ENCODE results near the gene KRTAP10-8. TPM values are rescaled to one million over a fixed set of nuclear protein-coding genes. Genes with fewer than 3 reads are reported as not detected.

KRTAP10-8 gene
- total and polyA plus RNA-seq, 2 donors from 2014 or later = not detected

GRCh38 chr21:44574457-44575306 is 37.2 kb upstream of the KRTAP10-8 start:
- FAIRE-seq (no peak), DNase-seq (peak in 4 of 5 donors; percentile 49 to 63 (median 54))
- TF ChIP-seq CTCF (IDR thresholded peaks at IDR 0.05; ENCODE audit: borderline replicate concordance, extremely low read depth, insufficient read depth) = no peak
- intact Hi-C loops (cut with DNase I) = no loop called here
- Histone ChIP-seq H3K4me1 (ENCODE audit: control insufficient read depth in 2 of 3, insufficient read depth in 2 of 3, low read depth in 1 of 3, low read length in 3 of 3) (no peaks in the 10 kb centered on the region), H3K27me3 (ENCODE audit: control insufficient read depth, insufficient read depth, low read length) (no peaks in the 10 kb centered on the region), H3K9me3 (ENCODE audit: control insufficient read depth in 2 of 3, insufficient read depth in 1 of 3, low read length in 3 of 3) (peaks cover 0 to 10% (median 2%) of the 10 kb centered on the region in 3 donors), H3K27ac (ENCODE audit: low read depth in 2 of 2, low read length in 2 of 2) (no peak overlapping the region), H3K4me3 (ENCODE audit: low read length in 3 of 3) (no peak overlapping the region), H3K36me3 (ENCODE audit: control insufficient read depth in 2 of 3, insufficient read depth in 3 of 3, low read length in 3 of 3) (no peaks in the 10 kb centered on the region), H3K9ac (ENCODE audit: low read length in 3 of 3) (no peak overlapping the region)

- no peak for DNase-seq
- H3K36me3 ChIP-seq (ENCODE audit: control insufficient read depth in 2 of 3, insufficient read depth in 3 of 3, low read length in 3 of 3) = no peaks in the 10 kb centered on the region
- TF ChIP-seq CTCF (IDR thresholded peaks at IDR 0.05; ENCODE audit: borderline replicate concordance, extremely low read depth, insufficient read depth) = no peak
- intact Hi-C loops (cut with DNase I) = no loop called here
- no peaks in the 10 kb centered on the region for H3K4me1 ChIP-seq (ENCODE audit: control insufficient read depth in 2 of 3, insufficient read depth in 2 of 3, low read depth in 1 of 3, low read length in 3 of 3)
- no peak overlapping the region for H3K9ac ChIP-seq (ENCODE audit: low read length in 3 of 3)
- peaks cover 0 to 10% (median 2%) of the 10 kb centered on the region in 3 donors for H3K9me3 ChIP-seq (ENCODE audit: control insufficient read depth in 2 of 3, insufficient read depth in 1 of 3, low read length in 3 of 3)
- no peak overlapping the region for H3K4me3 ChIP-seq (ENCODE audit: low read length in 3 of 3)
- H3K27ac ChIP-seq (ENCODE audit: low read depth in 2 of 2, low read length in 2 of 2) = no peak overlapping the region
- FAIRE-seq = no peak
- no peaks in the 10 kb centered on the region for H3K27me3 ChIP-seq (ENCODE audit: control insufficient read depth, insufficient read depth, low read length)
Measured at GRCh38 chr21:44575307-44576024, 36.4 kb upstream of the KRTAP10-8 start.

GRCh38 chr21:44576025-44576420 is 35.9 kb upstream of the KRTAP10-8 start:
- no peak for DNase-seq
- TF ChIP-seq CTCF (IDR thresholded peaks at IDR 0.05; ENCODE audit: borderline replicate concordance, extremely low read depth, insufficient read depth) = no peak
- Histone ChIP-seq H3K9me3 (ENCODE audit: control insufficient read depth in 2 of 3, insufficient read depth in 1 of 3, low read length in 3 of 3) (peaks cover 0 to 10% (median 4%) of the 10 kb centered on the region in 3 donors), H3K9ac (ENCODE audit: low read length in 3 of 3) (no peak overlapping the region), H3K36me3 (ENCODE audit: control insufficient read depth in 2 of 3, insufficient read depth in 3 of 3, low read length in 3 of 3) (no peaks in the 10 kb centered on the region), H3K27ac (ENCODE audit: low read depth in 2 of 2, low read length in 2 of 2) (no peak overlapping the region), H3K4me3 (ENCODE audit: low read length in 3 of 3) (no peak overlapping the region), H3K4me1 (ENCODE audit: control insufficient read depth in 2 of 3, insufficient read depth in 2 of 3, low read depth in 1 of 3, low read length in 3 of 3) (no peaks in the 10 kb centered on the region), H3K27me3 (ENCODE audit: control insufficient read depth, insufficient read depth, low read length) (no peaks in the 10 kb centered on the region)
- no peak for FAIRE-seq
- intact Hi-C loops (cut with DNase I) = no loop called here

Measured in kidney (tissue), 14 donors.